OCI-LY1 (cell line): Measurements from ENCODE around the gene DGKQ.

Experiments used
- EZH2 ChIP-seq: fragments of 200-600 bp; sonication (generic), shearing (Covaris generic); IDR thresholded peaks from 2 replicates; pipeline ENCODE4 v1.8.0; 2017; ENCODE audit warnings: borderline replicate concordance, mixed run types, mild to moderate bottlenecking, antibody characterized with exemption, low read length, moderate library complexity, mixed read lengths
- TF ChIP-seq, protein P1 (sequence below): fragments of 200-600 bp; sonication (generic), shearing (Covaris generic); IDR thresholded peaks from 2 replicates; pipeline ENCODE4 v1.5.1; 2017; ENCODE audit warnings: mild to moderate bottlenecking, antibody characterized with exemption, low read length, moderate library complexity, mixed read lengths

DNA sequence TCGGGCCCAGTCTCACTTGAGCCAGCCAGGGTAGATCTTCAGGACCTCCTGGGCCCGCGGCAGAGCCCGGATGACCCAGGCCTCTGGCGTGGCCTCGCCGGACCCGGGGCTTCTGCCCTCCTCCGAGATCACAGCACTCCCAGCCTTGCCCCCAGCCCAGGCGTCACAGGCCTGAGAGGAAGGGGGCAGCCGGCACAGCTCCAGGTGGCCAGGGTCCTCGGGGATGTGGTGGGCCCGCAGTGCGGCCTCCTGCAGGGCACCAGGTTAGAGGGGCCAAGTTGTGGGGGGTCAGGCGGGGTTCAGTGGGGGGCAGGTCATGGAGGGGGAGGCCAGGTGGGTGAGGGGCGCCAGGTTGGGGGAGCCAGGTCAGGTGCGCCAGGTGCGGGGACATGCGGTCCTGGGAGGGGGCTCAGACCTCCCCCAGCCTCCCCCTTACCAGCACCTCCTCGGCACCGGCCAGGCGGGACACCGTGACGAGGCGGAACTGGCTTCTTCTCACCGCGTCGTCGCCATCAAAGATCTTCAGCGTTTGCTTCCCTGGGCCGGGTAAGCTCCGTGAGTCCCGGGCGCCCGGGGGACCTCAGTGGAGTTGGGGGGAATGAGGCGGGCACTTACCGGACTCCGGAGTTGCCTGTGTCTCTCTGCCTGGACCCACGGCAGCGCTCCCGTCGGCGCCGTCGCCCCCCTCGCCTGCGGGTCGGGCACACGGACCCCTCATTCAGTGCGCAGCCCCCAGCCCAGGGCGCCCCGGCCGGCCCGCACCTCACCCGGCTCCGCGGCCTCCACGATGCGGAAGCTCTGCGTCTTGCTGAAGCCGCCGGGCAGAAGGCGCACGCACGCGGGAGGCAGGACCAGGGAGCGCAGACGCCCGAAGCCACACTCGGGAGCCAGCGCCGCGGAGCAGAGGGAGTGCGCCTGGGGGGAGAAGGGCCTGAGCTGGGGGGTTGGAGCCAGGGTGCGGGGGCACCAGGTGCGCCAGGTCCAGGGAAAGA is 6.0 kb downstream of the DGKQ start:
- TF ChIP-seq, protein P1, sequence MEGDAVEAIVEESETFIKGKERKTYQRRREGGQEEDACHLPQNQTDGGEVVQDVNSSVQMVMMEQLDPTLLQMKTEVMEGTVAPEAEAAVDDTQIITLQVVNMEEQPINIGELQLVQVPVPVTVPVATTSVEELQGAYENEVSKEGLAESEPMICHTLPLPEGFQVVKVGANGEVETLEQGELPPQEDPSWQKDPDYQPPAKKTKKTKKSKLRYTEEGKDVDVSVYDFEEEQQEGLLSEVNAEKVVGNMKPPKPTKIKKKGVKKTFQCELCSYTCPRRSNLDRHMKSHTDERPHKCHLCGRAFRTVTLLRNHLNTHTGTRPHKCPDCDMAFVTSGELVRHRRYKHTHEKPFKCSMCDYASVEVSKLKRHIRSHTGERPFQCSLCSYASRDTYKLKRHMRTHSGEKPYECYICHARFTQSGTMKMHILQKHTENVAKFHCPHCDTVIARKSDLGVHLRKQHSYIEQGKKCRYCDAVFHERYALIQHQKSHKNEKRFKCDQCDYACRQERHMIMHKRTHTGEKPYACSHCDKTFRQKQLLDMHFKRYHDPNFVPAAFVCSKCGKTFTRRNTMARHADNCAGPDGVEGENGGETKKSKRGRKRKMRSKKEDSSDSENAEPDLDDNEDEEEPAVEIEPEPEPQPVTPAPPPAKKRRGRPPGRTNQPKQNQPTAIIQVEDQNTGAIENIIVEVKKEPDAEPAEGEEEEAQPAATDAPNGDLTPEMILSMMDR = no peak
- TF ChIP-seq EZH2 = no peak
